BJ (cell line): ENCODE results near the gene RAG2. TPM values are rescaled to one million over a fixed set of nuclear protein-coding genes. Genes with fewer than 3 reads are reported as not detected.

Source experiments
- CTCF ChIA-PET: fragments of 350-600 bp; formaldehyde crosslinking; extraction: SDS; loops from one replicate; lab custom pipeline; 2021; ENCODE audit warnings: antibody characterized with exemption, inconsistent platforms; lab: Yijun Ruan, JAX
- POLR2A ChIA-PET: fragments of 300-600 bp; sonication (Branson Sonifier 250); formaldehyde crosslinking; extraction: SDS; loops from one replicate; lab custom pipeline; 2021; ENCODE audit warnings: antibody characterized with exemption; lab: Charles Lee
- DNase-seq: peaks from one replicate; pipeline ENCODE4 v3.0.0-alpha.2; 2011; ENCODE audit warnings: low read depth
- H3K27me3 ChIP-seq: 2 replicates; pipeline ENCODE4 v1.6.0; 2011; ENCODE audit warnings: low read length; ENCODE audit not compliant: control insufficient read depth, insufficient read depth
- H3K36me3 ChIP-seq: 2 replicates; pipeline ENCODE4 v1.5.1; 2011; ENCODE audit warnings: low read length; ENCODE audit not compliant: control insufficient read depth, insufficient read depth
- H3K4me3 ChIP-seq: 2 replicates; pipeline ENCODE4 v1.5.1; 2011; ENCODE audit warnings: low read depth, mild to moderate bottlenecking, control low read depth, low read length
- polyA plus RNA-seq: library from polyadenylated mRNA; depleted of rRNA; stranded (reverse); fragments of >200 nt; gene quantifications from 2 replicates; pipeline ENCODE4 v1.2.3, GENCODE V29; 2011
- TF ChIP-seq, protein P1 (sequence below): IDR thresholded peaks from 2 replicates; pipeline ENCODE4 v1.5.1; 2011; ENCODE audit warnings: low read depth, mild to moderate bottlenecking, control low read depth, inconsistent platforms, low read length, moderate library complexity; ENCODE audit not compliant: insufficient read depth

Gene RAG2
- polyA plus RNA-seq, 1 experiment: not detected

DNA sequence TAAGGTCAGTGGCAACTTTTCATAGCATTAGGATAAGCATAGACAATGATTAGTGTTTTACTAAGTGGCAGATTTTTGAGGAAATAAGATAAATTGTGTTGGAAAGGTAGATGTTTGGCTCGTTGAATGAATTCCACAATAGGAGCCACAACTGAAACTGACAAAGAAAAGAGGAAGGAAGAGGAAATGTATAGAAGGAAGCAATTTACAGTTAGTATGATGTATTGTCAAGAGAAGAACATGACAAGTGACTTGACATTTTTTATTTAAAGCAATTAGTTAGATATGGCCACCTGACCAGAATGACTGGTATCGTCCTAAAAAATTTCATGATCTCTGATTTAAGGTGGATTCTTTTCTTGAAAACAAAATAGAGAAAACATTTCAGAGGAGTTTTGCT is 3.1 kb upstream of the RAG2 start:
- no peaks in the 10 kb centered on the region for H3K27me3 ChIP-seq
- no peak for DNase-seq
- no peaks in the 10 kb centered on the region for H3K36me3 ChIP-seq
- POLR2A ChIA-PET: no interaction called here
- TF ChIP-seq, protein P1, sequence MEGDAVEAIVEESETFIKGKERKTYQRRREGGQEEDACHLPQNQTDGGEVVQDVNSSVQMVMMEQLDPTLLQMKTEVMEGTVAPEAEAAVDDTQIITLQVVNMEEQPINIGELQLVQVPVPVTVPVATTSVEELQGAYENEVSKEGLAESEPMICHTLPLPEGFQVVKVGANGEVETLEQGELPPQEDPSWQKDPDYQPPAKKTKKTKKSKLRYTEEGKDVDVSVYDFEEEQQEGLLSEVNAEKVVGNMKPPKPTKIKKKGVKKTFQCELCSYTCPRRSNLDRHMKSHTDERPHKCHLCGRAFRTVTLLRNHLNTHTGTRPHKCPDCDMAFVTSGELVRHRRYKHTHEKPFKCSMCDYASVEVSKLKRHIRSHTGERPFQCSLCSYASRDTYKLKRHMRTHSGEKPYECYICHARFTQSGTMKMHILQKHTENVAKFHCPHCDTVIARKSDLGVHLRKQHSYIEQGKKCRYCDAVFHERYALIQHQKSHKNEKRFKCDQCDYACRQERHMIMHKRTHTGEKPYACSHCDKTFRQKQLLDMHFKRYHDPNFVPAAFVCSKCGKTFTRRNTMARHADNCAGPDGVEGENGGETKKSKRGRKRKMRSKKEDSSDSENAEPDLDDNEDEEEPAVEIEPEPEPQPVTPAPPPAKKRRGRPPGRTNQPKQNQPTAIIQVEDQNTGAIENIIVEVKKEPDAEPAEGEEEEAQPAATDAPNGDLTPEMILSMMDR: no peak
- CTCF ChIA-PET: no interaction called here
- H3K4me3 ChIP-seq: no peak overlapping the region

DNA sequence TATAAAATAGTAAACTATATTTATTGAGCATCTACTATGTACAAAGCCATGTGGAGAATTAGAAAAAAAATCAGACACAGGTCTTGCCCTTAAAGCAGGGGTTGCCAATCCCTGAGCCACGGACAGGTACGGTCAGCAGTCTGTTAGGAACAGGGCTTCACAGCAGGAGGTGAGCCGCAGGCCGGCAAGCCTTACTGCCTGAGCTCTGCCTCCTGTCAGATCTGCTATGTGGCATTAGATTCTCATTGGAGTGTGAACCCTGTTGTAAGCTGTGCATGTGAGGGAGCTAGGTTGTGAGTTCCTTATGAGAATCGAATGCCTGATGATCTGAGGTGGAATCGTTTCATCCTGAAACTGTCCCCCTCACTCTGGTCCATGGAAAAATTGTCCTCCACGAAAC is 2.1 kb upstream of the RAG2 start:
- TF ChIP-seq, protein P1: no peak
- no peak for DNase-seq
- POLR2A ChIA-PET: no interaction called here
- CTCF ChIA-PET: no interaction called here
- H3K27me3 ChIP-seq: no peaks in the 10 kb centered on the region
- H3K36me3 ChIP-seq: no peaks in the 10 kb centered on the region
- no peak overlapping the region for H3K4me3 ChIP-seq

- TF ChIP-seq, protein P1: no peak
- DNase-seq: no peak
- Histone ChIP-seq H3K4me3 (no peak overlapping the region), H3K27me3 (no peaks in the 10 kb centered on the region), H3K36me3 (no peaks in the 10 kb centered on the region)
- ChIA-PET CTCF (no interaction called here), POLR2A (no interaction called here)
Measured at GRCh38 chr11:36596880-36597279, 1.2 kb downstream of the RAG2 start.

DNA sequence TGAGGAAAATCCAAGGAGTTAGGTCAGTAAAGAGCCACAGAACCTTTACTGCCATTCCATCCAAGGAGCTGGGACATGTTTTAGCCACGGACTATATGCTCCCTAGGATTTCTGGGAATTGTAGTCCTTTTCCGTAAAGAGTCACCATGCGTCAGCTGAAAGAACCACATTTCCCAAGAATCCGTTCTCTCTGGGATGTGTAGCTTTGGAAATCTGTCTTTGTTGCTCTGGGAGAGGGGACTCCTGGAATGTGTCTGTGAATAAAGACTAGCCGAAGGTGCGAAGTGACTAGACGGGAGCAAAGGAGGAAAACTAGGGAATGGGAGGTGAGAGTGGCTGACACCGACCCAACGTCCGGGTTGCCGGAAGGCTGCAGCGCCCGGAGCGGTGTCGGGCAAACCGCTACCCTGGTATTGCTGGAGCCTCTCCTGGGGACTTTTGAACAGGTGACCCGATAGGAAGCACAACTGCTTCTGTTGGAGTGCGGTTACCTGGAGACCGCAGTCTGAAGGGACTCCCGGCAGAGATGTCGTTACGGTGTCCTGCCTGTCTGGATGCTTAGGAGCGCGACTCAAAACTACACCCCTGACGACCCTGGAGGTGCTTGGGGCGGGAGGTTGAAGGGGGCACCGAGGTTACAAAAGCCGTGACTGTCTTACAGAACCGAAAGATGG is 3.6 kb downstream of the RAG2 start, which contains the start of gene IFTAP:
IFTAP (plus strand) TSS at position 187 of the 674 bp plus-strand sequence. CDS start 15,602 bp downstream, outside the sequence.
- TF ChIP-seq, protein P1: no peak
- no peaks in the 10 kb centered on the region for H3K36me3 ChIP-seq
- ChIA-PET CTCF (interaction anchor here (0.6 to 1.0 kb wide), 2 partner anchors 27 to 30 kb away, joined by 3 to 6 read pairs; partner anchors contain the start of gene RAG1), POLR2A (no interaction called here)
- peak within 1 kb of the TSS; percentile 80 for H3K4me3 ChIP-seq
- no peaks in the 10 kb centered on the region for H3K27me3 ChIP-seq
- DNase-seq: peak; percentile 70

- no peak for DNase-seq
- H3K36me3 ChIP-seq: no peaks in the 10 kb centered on the region
- POLR2A ChIA-PET: no interaction called here
- H3K27me3 ChIP-seq: no peaks in the 10 kb centered on the region
- TF ChIP-seq, protein P1: no peak
- no peak overlapping the region for H3K4me3 ChIP-seq
- CTCF ChIA-PET: no interaction called here
Measured at GRCh38 chr11:36591433-36591832, 6.6 kb downstream of the RAG2 start.
